Neural cell (in vitro differentiated cells): ENCODE results near the gene INSYN2B. TPM values are rescaled to one million over a fixed set of nuclear protein-coding genes. Genes with fewer than 3 reads are reported as not detected.

Experiments used
- H2AFZ ChIP-seq: fragments of 200-600, 300-800 bp; sonication (generic), shearing (Covaris generic); 2 replicates; pipeline ENCODE4 v1.6.0; 2014; ENCODE audit warnings: low read depth, mild to moderate bottlenecking, antibody characterized with exemption, low read length, moderate library complexity
- H3F3A ChIP-seq: fragments of 200-600 bp; shearing (Covaris generic); 2 replicates; pipeline ENCODE4 v1.6.1; 2016; ENCODE audit warnings: mild to moderate bottlenecking, moderate library complexity, mixed read lengths, antibody characterized with exemption, low read length; ENCODE audit not compliant: insufficient read depth, poor library complexity, severe bottlenecking
- H3K27ac ChIP-seq: fragments of 200-600, 300-800 bp; sonication (generic), shearing (Covaris generic); 2 replicates; pipeline ENCODE4 v1.5.1; 2014; ENCODE audit warnings: mild to moderate bottlenecking, low read length, moderate library complexity
- H3K27me3 ChIP-seq: fragments of 300-800, 200-600 bp; sonication (generic), shearing (Covaris generic); 2 replicates; pipeline ENCODE4 v1.6.0; 2014; ENCODE audit warnings: mild to moderate bottlenecking, low read depth, low read length, moderate library complexity; ENCODE audit not compliant: insufficient read depth
- H3K36me3 ChIP-seq: fragments of 300-800, 200-600 bp; sonication (generic), shearing (Covaris generic); 2 replicates; pipeline ENCODE4 v1.5.1; 2014; ENCODE audit warnings: mild to moderate bottlenecking, antibody characterized with exemption, low read length, moderate library complexity; ENCODE audit not compliant: insufficient read depth
- H3K4me2 ChIP-seq: fragments of 300-800, 200-600 bp; sonication (generic), shearing (Covaris generic); 2 replicates; pipeline ENCODE4 v1.6.0; 2014; ENCODE audit warnings: mild to moderate bottlenecking, low read length
- H3K4me3 ChIP-seq: fragments of 300-800, 200-600 bp; sonication (generic), shearing (Covaris generic); 2 replicates; pipeline ENCODE4 v1.5.1; 2014; ENCODE audit warnings: mild to moderate bottlenecking, low read length, moderate library complexity
- H3K79me2 ChIP-seq: fragments of 200-600 bp; shearing (Covaris generic); replicated peaks from 2 replicates; pipeline ENCODE4 v1.6.0; 2014; ENCODE audit warnings: mild to moderate bottlenecking, low read length, moderate library complexity; ENCODE audit not compliant: insufficient read depth
- H3K9ac ChIP-seq: fragments of 300-800, 200-600 bp; sonication (generic), shearing (Covaris generic); 2 replicates; pipeline ENCODE4 v1.6.1; 2016; ENCODE audit warnings: mild to moderate bottlenecking, low read length, mixed read lengths
- H3K9me2 ChIP-seq: fragments of 200-600 bp; shearing (Covaris generic); 2 replicates; pipeline ENCODE4 v1.6.1; 2016; ENCODE audit warnings: mild to moderate bottlenecking, low read length, mixed read lengths; ENCODE audit not compliant: insufficient read depth
- H3K9me3 ChIP-seq: fragments of 200-600, 300-800 bp; sonication (generic), shearing (Covaris generic); 2 replicates; pipeline ENCODE4 v1.6.1; 2016; ENCODE audit warnings: mild to moderate bottlenecking, mixed run types, low read length, moderate library complexity, mixed read lengths
- H4K20me1 ChIP-seq: fragments of 200-600 bp; shearing (Covaris generic); 2 replicates; pipeline ENCODE4 v1.6.1; 2016; ENCODE audit warnings: mild to moderate bottlenecking, mixed run types; ENCODE audit not compliant: insufficient read depth
- CTCF ChIP-seq: fragments of 450-650 bp; IDR thresholded peaks from 2 replicates; pipeline ENCODE4 v1.5.1; 2014; ENCODE audit warnings: antibody characterized with exemption, mild to moderate bottlenecking, moderate library complexity; ENCODE audit not compliant: poor library complexity, severe bottlenecking
- MXI1 ChIP-seq: fragments of 450-650 bp; conservative IDR thresholded peaks from 2 replicates; pipeline ENCODE4 v1.6.1; 2014; ENCODE audit warnings: antibody characterized with exemption, mild to moderate bottlenecking; ENCODE audit not compliant: poor library complexity, severe bottlenecking
- POLR2AphosphoS5 ChIP-seq: IDR thresholded peaks from 2 replicates; pipeline ENCODE4 v1.6.1; 2012
- RAD21 ChIP-seq: fragments of 450-650 bp; conservative IDR thresholded peaks from 2 replicates; pipeline ENCODE4 v1.6.1; 2014; ENCODE audit warnings: antibody characterized with exemption, mild to moderate bottlenecking, moderate library complexity
- REST ChIP-seq: IDR thresholded peaks from 2 replicates; pipeline ENCODE4 v1.6.1; 2012; ENCODE audit warnings: borderline replicate concordance
- TAF1 ChIP-seq: IDR thresholded peaks from 2 replicates; pipeline ENCODE4 v1.6.1; 2012; ENCODE audit warnings: low read depth
- polyA plus RNA-seq: library from polyadenylated mRNA; depleted of rRNA; stranded (reverse); fragments of >200 nt; gene quantifications from 2 replicates; pipeline ENCODE4 v1.2.3, GENCODE V29; 2014

The INSYN2B gene
- polyA plus RNA-seq, 1 donor from 2014 or later, result 0.37 TPM

GRCh38 chr5:169978714-169979113 lies 1.6 kb downstream of the INSYN2B start:
- no peaks in the 10 kb centered on the region for H3K79me2 ChIP-seq
- no peaks in the 10 kb centered on the region for H3K36me3 ChIP-seq
- H3K4me3 ChIP-seq, result peak overlapping the region; percentile 60
- TF ChIP-seq REST (peak; percentile 62), MXI1 (no peak)
- H4K20me1 ChIP-seq, result no peaks in the 10 kb centered on the region
- peak overlapping the region; percentile 9 for H3K27ac ChIP-seq
- H3K9ac ChIP-seq, result no peak overlapping the region
- no peaks in the 10 kb centered on the region for H3K9me3 ChIP-seq
- H3K9me2 ChIP-seq, result no peaks in the 10 kb centered on the region
- no peaks in the 10 kb centered on the region for H3F3A ChIP-seq
- peak overlapping the region; percentile 23 for H3K4me2 ChIP-seq
- H2AFZ ChIP-seq, result no peak overlapping the region
- H3K27me3 ChIP-seq, result no peaks in the 10 kb centered on the region

- no peak overlapping the region for H3K9ac ChIP-seq
- no peaks in the 10 kb centered on the region for H3K36me3 ChIP-seq
- H4K20me1 ChIP-seq, result no peaks in the 10 kb centered on the region
- no peaks in the 10 kb centered on the region for H3K9me3 ChIP-seq
- H3K27ac ChIP-seq, result no peak overlapping the region
- H3K79me2 ChIP-seq, result no peaks in the 10 kb centered on the region
- no peaks in the 10 kb centered on the region for H3K27me3 ChIP-seq
- no peaks in the 10 kb centered on the region for H3K9me2 ChIP-seq
- H2AFZ ChIP-seq, result no peak overlapping the region
- no peak overlapping the region for H3K4me2 ChIP-seq
- no peak overlapping the region for H3K4me3 ChIP-seq
- TF ChIP-seq CTCF (no peak), TAF1 (no peak), POLR2AphosphoS5 (no peak), REST (no peak), RAD21 (no peak)
- no peaks in the 10 kb centered on the region for H3F3A ChIP-seq
These were observed 6.0 kb downstream of the INSYN2B start for GRCh38 chr5:169974121-169974770.
